Activated CD4-positive, alpha-beta T cell treated with anti-CD3 and anti-CD28 coated beads for 1 hour (primary cell): Measurements from ENCODE around the gene ATP4A.
"Not testable (repeated sequence)": the region's sequence is repeated elsewhere in the genome, so short reads cannot be mapped to it uniquely, and the experiment has no call there.

ENCODE experiments used
- DNase-seq: peaks from one replicate; pipeline ENCODE4 v3.0.0-alpha.2; 2020

The ATP4A gene

GRCh38 chr19:35563207-35563829 lies at the start of gene ATP4A:
ATP4A (minus strand) TSS chr19:35563658; CDS start chr19:35563629, 29 bp downstream.
- no peak for DNase-seq

GRCh38 chr19:35612559-35613321 lies 49.3 kb upstream of the ATP4A start, which contains the start of gene HAUS5:
HAUS5 (plus strand) TSS chr19:35612735; CDS start chr19:35612795, 60 bp downstream.
- peak; percentile 94 for DNase-seq

DNA sequence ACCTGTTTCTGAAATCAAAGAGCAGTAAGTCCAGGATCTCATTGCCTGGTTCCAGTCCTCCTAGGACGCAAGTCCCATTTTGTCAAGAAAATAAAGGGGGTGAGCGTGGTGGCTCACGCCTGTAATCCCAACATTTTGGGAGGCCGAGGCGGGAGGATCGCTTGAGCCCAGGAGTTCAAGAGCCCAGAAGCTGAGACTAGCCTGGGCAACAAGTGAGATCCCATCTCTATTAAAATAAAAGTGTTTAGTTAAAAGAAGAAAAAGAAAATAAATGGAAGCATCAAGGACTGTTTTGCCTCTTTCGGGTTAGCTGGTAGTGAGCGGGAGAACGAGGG lies 48.7 kb upstream of the ATP4A start:
- DNase-seq: no peak

DNA sequence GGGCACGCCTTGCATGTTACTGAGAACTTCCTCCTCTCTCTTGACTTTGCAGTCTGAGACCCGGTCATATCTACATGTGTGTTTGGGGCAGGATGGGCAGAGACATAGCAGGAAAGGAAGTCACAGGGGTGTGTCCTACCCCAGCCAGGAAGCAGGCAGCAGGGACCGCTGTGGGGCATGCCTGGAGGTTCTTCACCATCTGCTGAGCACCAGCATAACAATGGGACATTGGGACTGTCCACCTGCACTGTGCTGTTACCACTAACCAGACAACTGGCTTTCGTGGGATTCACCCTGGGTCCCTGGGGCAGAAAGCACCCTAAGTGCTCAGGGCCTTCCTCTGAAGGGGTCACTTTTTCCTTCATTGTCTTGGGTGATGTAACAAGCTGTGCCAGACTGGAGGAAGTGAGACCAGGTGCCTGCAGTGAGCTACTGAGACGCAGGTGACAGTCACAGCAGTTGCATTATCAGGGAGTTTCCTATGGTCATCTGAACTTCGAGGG lies 46.4 kb upstream of the ATP4A start:
- no peak for DNase-seq

- no peak for DNase-seq
Measured at GRCh38 chr19:35608251-35608650, 44.8 kb upstream of the ATP4A start.

GRCh38 chr19:35607661-35608060 lies 44.2 kb upstream of the ATP4A start:
- DNase-seq: no peak

DNA sequence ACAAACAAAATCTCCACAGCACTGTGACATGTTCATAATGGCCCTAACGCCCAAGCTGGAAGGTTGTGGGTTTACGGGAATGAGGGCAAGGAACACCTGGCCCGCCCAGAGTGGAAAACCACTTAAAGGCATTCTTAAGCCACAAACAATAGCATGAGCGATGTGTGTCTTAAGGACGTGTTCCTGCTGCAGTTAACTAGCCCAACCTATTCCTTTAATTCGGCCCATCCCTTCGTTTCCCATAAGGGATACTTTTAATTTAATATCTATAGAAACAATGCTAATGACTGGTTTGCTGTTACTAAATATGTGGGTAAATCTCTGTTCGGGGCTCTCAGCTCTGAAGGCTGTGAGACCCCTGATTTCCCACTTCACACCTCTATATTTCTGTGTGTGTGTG lies 43.7 kb upstream of the ATP4A start:
- DNase-seq: not testable (repeated sequence)

DNA sequence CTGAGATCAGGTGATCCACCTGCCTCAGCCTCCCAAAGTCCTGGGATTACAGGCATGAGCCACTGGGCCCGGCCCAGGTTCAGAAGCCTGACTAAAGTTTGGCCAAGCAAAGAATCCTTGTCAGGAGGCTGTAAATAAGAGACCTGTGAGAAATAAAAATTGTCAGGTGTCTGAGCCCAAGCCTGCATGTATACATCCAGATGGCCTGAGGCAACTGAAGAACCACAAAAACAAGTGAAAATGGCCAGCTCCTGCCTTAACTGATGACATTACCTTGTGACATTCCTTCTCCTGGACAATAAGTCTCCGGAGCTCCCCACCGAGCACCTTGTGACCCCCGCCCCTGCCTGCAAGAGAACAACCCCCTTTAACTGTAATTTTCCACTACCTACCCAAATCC lies 41.0 kb upstream of the ATP4A start:
- not testable (repeated sequence) for DNase-seq

GRCh38 chr19:35601971-35602370 lies 38.5 kb upstream of the ATP4A start:
- no peak for DNase-seq

GRCh38 chr19:35596366-35596999 lies 33.0 kb upstream of the ATP4A start:
- DNase-seq: no peak

DNA sequence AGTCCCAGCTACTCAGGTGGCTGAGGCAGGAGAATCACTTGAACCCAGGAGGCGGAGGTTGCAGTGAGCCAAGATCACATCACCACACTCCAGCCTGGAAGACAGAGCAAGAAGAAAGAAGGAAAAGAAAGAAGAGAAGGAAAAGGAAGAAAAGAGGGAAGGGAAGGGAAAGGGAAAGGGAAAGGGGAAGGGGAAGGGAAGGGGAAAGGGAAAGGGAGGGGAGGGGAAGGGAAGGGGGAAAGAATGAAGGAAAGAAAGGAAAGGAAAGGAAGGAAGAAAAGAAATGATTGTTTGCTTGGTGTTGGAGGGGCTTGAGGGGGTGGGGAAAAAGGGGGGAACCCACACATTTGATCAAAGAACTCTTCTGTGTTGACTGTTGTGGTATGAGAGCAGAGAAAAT lies 32.5 kb upstream of the ATP4A start:
- DNase-seq: no peak

- DNase-seq: not testable (repeated sequence)
Measured at GRCh38 chr19:35595026-35595425, 31.6 kb upstream of the ATP4A start.

DNA sequence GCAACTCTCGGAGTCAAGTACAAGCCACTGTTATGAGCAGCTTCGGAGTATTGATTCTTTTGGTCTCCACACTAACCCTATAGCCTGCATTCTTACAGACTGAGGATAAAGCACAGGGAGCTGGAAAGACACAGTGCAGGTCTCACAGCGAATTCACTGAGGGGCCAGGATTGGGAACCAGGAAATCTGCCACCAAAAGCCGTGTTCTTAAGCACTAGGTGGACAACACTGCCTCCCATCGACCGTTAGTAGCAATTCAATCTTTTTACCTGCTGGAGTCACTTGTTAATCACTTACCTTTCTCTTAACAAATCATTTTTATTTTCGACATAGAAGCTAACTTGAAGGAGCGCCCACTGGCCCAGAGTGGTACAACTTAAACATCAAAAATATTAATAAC lies 28.8 kb upstream of the ATP4A start:
- DNase-seq: no peak

DNA sequence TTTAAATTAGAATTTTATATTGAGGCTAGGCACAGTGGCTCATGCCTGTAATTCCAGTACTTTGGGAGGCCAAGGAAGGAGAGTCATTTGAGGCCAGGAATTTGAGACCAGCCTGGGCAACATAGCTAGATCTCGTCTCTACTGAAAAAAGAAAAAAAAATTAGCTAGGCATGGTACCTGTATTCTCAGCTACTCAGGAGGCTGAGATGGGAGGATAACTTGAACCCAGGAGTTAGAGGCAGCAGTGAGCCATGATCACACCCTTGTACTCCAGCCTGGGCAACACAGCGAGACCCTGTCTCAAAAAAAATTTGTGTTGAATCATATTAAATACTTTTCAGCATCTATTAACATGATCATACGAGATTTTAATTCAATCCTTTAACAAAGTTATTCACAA lies 27.4 kb upstream of the ATP4A start:
- no peak for DNase-seq

- no peak for DNase-seq
Measured at GRCh38 chr19:35587321-35587720, 23.9 kb upstream of the ATP4A start.

GRCh38 chr19:35585848-35586247 lies 22.4 kb upstream of the ATP4A start, which contains the start of gene PMIS2:
PMIS2 (plus strand) TSS chr19:35586173; CDS start chr19:35586260, 87 bp downstream.
- DNase-seq: no peak

GRCh38 chr19:35582760-35583159 lies 19.3 kb upstream of the ATP4A start:
- no peak for DNase-seq

GRCh38 chr19:35578707-35579106 lies 15.2 kb upstream of the ATP4A start:
- DNase-seq: no peak

DNA sequence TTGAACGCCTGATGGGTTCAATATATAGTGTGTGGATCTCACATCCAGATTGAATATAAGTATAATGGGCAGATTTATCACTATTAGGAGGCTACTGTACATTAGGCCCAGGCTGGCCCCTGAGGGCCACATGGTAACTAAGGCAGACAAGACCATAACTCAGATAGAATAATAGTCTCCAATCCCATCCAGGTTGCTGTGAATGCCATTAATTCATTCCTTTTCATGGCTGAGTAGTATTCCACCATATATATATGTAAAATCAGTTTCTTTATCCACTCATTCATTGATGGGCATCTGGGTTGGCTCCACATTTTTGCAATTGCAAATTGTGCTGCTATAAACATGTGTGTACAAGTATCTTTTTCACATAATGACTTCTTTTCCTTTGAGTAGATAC lies 14.5 kb upstream of the ATP4A start:
- no peak for DNase-seq

DNA sequence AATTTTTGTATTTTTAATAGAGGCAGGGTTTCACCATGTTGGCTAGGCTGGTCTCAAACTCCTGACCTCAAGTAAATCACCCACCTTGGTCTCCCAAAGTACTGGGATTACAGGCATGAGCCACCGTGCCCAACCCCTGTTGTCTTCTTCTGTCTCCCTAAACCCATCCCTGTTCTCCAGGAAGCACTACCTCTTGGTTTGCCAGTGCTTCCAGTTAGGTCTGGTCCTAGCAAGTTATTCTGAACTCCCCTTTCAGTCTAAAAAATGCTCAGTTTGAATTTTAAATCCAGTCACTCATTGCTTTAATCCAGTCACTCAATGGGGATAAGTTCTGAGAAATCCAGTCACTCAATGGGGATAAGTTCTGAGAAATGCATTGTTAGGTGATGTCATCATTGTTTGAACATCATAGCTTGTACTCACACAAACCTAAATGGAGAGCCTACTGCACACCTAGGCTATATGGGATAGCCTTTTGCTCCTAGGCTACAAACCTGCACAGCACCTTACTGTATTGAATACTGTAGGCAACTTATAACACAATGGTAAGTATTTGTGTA lies 8.0 kb upstream of the ATP4A start:
- DNase-seq: no peak

DNA sequence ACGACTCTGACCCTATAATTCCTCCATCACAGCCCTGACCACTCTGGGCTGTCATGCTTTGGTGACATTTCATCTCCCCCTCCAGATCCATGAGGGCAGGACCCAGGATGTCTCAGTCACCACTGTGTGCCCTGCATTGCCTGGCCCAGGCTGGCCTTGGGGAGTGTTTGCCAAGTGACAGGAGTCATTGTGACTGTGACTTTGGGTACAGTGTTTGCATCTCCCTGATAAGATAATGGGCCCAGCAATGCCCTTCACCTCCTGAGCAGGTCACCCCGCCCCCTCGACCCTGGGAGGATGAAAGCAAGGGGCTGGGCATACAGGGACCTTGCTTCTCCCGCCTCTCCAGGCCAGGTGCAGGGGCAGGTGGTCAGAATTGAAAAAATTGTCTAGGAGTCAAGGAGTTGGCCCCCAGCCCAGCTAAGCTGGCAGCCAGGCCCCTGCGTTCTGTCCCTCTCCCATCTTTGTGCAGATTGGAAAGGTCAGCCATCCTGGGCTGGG lies 5.9 kb upstream of the ATP4A start:
- no peak for DNase-seq

DNA sequence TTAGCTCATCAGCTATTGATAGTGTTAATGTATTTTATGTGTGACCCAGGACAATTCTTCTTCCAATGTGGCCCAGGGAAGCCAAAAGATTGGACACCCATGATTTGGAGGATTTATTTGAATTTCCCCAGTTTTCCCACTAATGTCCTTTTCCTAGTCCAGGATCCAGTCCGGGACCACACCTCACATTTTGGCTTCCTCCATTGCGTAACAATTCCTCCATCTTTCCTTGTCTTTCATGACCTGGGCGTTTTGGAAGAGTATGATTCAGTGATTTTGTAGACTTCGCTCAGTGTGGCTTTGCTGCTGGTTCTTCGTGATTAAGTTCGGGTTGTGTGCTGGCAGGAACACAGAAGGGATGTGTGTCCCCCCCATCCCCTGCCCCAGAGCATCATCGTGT lies 3.3 kb upstream of the ATP4A start:
- DNase-seq: no peak
